Keratinocyte (primary cell): Measurements from ENCODE around the gene SLC41A1.

Experiments
- EZH2 ChIP-seq: IDR thresholded peaks from one replicate; pipeline ENCODE4 v1.6.1; 2012; ENCODE audit warnings: inconsistent platforms, mild to moderate bottlenecking, low read length, moderate library complexity
- TF ChIP-seq, protein P1 (sequence below), 3 experiments: IDR thresholded peaks in 1 of 3; conservative IDR thresholded peaks in 1 of 3; optimal IDR thresholded peaks in 1 of 3; 2 replicates in 2 of 3; 3 replicates in 1 of 3; pipeline versions ENCODE3 to v1.5.1; 2011; ENCODE audit warnings: low read length in 3 of 3, mild to moderate bottlenecking in 3 of 3, moderate library complexity in 2 of 3, control low read depth in 1 of 3, inconsistent platforms in 1 of 3; ENCODE audit not compliant: insufficient read depth in 2 of 3; ENCODE audit errors: extremely low read depth in 1 of 3

DNA sequence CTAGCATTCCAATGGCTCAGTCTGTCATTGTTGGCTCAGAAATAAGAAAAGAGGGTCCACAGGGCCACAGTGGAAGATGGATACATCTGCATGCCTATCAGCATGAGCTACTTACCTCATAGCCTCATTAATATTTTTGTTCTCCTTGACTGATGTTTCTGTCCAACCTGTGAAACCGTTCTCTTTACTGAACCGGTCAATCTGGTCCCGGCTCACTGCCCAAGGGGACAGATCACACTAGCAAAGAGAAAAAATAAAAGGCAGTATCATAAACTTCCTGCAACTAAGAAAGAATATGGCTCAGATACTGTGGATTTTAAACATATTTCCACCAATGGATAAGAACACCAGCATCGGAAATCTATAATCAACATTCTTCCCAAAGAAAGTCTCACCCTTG, 42.4 kb downstream of the SLC41A1 start:
- TF ChIP-seq, protein P1, sequence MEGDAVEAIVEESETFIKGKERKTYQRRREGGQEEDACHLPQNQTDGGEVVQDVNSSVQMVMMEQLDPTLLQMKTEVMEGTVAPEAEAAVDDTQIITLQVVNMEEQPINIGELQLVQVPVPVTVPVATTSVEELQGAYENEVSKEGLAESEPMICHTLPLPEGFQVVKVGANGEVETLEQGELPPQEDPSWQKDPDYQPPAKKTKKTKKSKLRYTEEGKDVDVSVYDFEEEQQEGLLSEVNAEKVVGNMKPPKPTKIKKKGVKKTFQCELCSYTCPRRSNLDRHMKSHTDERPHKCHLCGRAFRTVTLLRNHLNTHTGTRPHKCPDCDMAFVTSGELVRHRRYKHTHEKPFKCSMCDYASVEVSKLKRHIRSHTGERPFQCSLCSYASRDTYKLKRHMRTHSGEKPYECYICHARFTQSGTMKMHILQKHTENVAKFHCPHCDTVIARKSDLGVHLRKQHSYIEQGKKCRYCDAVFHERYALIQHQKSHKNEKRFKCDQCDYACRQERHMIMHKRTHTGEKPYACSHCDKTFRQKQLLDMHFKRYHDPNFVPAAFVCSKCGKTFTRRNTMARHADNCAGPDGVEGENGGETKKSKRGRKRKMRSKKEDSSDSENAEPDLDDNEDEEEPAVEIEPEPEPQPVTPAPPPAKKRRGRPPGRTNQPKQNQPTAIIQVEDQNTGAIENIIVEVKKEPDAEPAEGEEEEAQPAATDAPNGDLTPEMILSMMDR (optimal IDR thresholded peaks at IDR 0.05 in 1 of 3, IDR thresholded peaks at IDR 0.05 in 1 of 3, conservative IDR thresholded peaks at IDR 0.05 in 1 of 3; ENCODE audit: extremely low read depth in 1 of 3, insufficient read depth in 2 of 3, low read length in 3 of 3): no peak
- no peak for TF ChIP-seq EZH2
